Liver (tissue), 3 donors: Measurements from ENCODE around the gene CHST3.

Experiments used
- CTCF ChIP-seq: fragments of 150-350 bp; IDR thresholded peaks from 2 replicates; pipeline ENCODE4 v1.5.1; 2017; ENCODE audit warnings: improper control_type of control experiment, low read depth, low read length; ENCODE audit not compliant: missing input control
- JUND ChIP-seq, 2 donors: IDR thresholded peaks; 2 replicates each; pipeline ENCODE4 v1.6.1; 2016; ENCODE audit warnings: antibody characterized with exemption in 2 of 2
- MAX ChIP-seq: IDR thresholded peaks from 2 replicates; pipeline ENCODE4 v1.6.1; 2016; ENCODE audit warnings: antibody characterized with exemption
- donor health status: healthy.
- donor health status: healthy.

GRCh38 chr10:71996592-71997371, 32.6 kb downstream of the CHST3 start:
- no peak for TF ChIP-seq JUND (IDR thresholded peaks at IDR 0.05)
- TF ChIP-seq MAX: no peak
- no peak for TF ChIP-seq CTCF
